Liver (tissue), 9 donors: Measurements from ENCODE around the gene DMD. TPM values are rescaled to one million over a fixed set of nuclear protein-coding genes. Genes with fewer than 3 reads are reported as not detected.

ENCODE experiments used
- DNase-seq: peaks from one replicate; pipeline ENCODE4 v3.0.0-alpha.2; 2017; ENCODE audit warnings: low spot score
- H3K27ac ChIP-seq, 2 donors: one replicate each; pipeline ENCODE4 v1.7.0; 2013; ENCODE audit warnings: inconsistent platforms in 2 of 2, low read length in 2 of 2, control low read depth in 1 of 2, low read depth in 1 of 2, mild to moderate bottlenecking in 1 of 2
- H3K27me3 ChIP-seq, 4 donors: one replicate each; pipeline versions ENCODE4 v1.6.1 to v1.7.0; 2013; ENCODE audit warnings: low read length in 3 of 4, inconsistent platforms in 1 of 4, mild to moderate bottlenecking in 1 of 4, moderate library complexity in 1 of 4; ENCODE audit not compliant: control insufficient read depth in 4 of 4, insufficient read depth in 4 of 4
- H3K36me3 ChIP-seq, 4 donors: one replicate each; pipeline versions ENCODE4 v1.6.1 to v1.7.0; 2013; ENCODE audit warnings: low read length in 3 of 4, mild to moderate bottlenecking in 3 of 4, low read depth in 1 of 4, moderate library complexity in 1 of 4; ENCODE audit not compliant: control insufficient read depth in 4 of 4, insufficient read depth in 3 of 4
- H3K4me1 ChIP-seq, 4 donors: one replicate each; pipeline versions ENCODE4 v1.6.1 to v1.7.0; 2013; ENCODE audit warnings: low read length in 3 of 4, mild to moderate bottlenecking in 3 of 4, moderate library complexity in 1 of 4; ENCODE audit not compliant: control insufficient read depth in 4 of 4, insufficient read depth in 4 of 4
- H3K4me3 ChIP-seq, 3 donors: one replicate each; pipeline versions ENCODE4 v1.6.1 to v1.7.0; 2013; ENCODE audit warnings: low read length in 3 of 3, control low read depth in 1 of 3, low read depth in 1 of 3, mild to moderate bottlenecking in 1 of 3
- H3K9ac ChIP-seq, 2 donors: one replicate each; pipeline ENCODE4 v1.7.0; 2013; ENCODE audit warnings: low read length in 2 of 2, mild to moderate bottlenecking in 2 of 2, moderate library complexity in 2 of 2, control low read depth in 1 of 2, low read depth in 1 of 2
- H3K9me3 ChIP-seq, 4 donors: one replicate each; pipeline versions ENCODE4 v1.6.1 to v1.7.0; 2013; ENCODE audit warnings: low read length in 3 of 4; ENCODE audit not compliant: control insufficient read depth in 4 of 4
- ATF3 ChIP-seq: IDR thresholded peaks from 2 replicates; pipeline ENCODE4 v1.6.1; 2016; ENCODE audit warnings: antibody characterized with exemption
- EGR1 ChIP-seq, 2 donors: IDR thresholded peaks; 2 replicates each; pipeline ENCODE4 v1.6.1; 2016 to 2018; ENCODE audit warnings: antibody characterized with exemption in 2 of 2, low read depth in 2 of 2
- GABPA ChIP-seq, 2 donors: IDR thresholded peaks in 1 of 2; conservative IDR thresholded peaks in 1 of 2; 2 replicates each; pipeline ENCODE4 v1.6.1; 2016; ENCODE audit warnings: antibody characterized with exemption in 2 of 2, mild to moderate bottlenecking in 1 of 2, moderate library complexity in 1 of 2
- HNF4A ChIP-seq, 2 donors: conservative IDR thresholded peaks; 2 replicates each; pipeline ENCODE4 v1.6.1; 2016; ENCODE audit warnings: antibody characterized with exemption in 2 of 2, mild to moderate bottlenecking in 2 of 2
- HNF4G ChIP-seq: IDR thresholded peaks from 2 replicates; pipeline ENCODE4 v1.6.1; 2016; ENCODE audit warnings: antibody characterized with exemption
- JUND ChIP-seq, 2 donors: IDR thresholded peaks; 2 replicates each; pipeline ENCODE4 v1.6.1; 2016; ENCODE audit warnings: antibody characterized with exemption in 2 of 2
- MAX ChIP-seq: IDR thresholded peaks from 2 replicates; pipeline ENCODE4 v1.6.1; 2016; ENCODE audit warnings: antibody characterized with exemption
- NR2F2 ChIP-seq: IDR thresholded peaks from 2 replicates; pipeline ENCODE4 v1.6.1; 2016; ENCODE audit warnings: antibody characterized with exemption
- RAD21 ChIP-seq, 2 donors: IDR thresholded peaks; 2 replicates each; pipeline ENCODE4 v1.6.1; 2016; ENCODE audit warnings: antibody characterized with exemption in 2 of 2, mild to moderate bottlenecking in 2 of 2
- REST ChIP-seq: IDR thresholded peaks from 2 replicates; pipeline ENCODE4 v1.6.1; 2016; ENCODE audit warnings: antibody characterized with exemption, mild to moderate bottlenecking
- RXRA ChIP-seq, 2 donors: IDR thresholded peaks; 2 replicates each; pipeline ENCODE4 v1.6.1; 2017 to 2018; ENCODE audit warnings: antibody characterized with exemption in 2 of 2, mild to moderate bottlenecking in 1 of 2
- TAF1 ChIP-seq: conservative IDR thresholded peaks from 2 replicates; pipeline ENCODE4 v1.6.1; 2016; ENCODE audit warnings: antibody characterized with exemption, mild to moderate bottlenecking
- YY1 ChIP-seq: IDR thresholded peaks from 2 replicates; pipeline ENCODE4 v1.6.1; 2016; ENCODE audit warnings: antibody characterized with exemption, mild to moderate bottlenecking
- ZBTB33 ChIP-seq: IDR thresholded peaks from 2 replicates; pipeline ENCODE4 v1.6.1; 2016; ENCODE audit warnings: antibody characterized with exemption
- WGBS: extraction: QIAGEN DNeasy Blood & Tissue Kit; methylation state at CpG from one replicate; pipeline ENCODE4 v1.1.7; 2013; 5-methylcytosine and 5-hydroxymethylcytosine counted together
- polyA plus RNA-seq, 2 donors: library from polyadenylated mRNA; stranded (reverse) in 1 of 2; unstranded in 1 of 2; fragments of 200-250 nt in 1 of 2; fragments of >200 nt in 1 of 2; fragmentation: Nextera tagmentation in 1 of 2; extraction: Ambion mirVana in 1 of 2; gene quantifications; one replicate each; pipeline versions ENCODE4 v1.2.1 to v1.2.3, GENCODE V29; 2013 to 2015
- total RNA-seq, 2 donors: library from RNA; depleted of rRNA; stranded (reverse); fragments of >200 nt; gene quantifications; one replicate each; pipeline ENCODE4 v1.2.3, GENCODE V29; 2014
- donor health status: healthy.
- donor health status: healthy.
- donor health status: healthy.
- donor health status: healthy.
- donor health status: healthy.

DMD gene
- total and polyA plus RNA-seq, 4 donors = 14.6 to 61.9 (median 23.9) TPM

GRCh38 chrX:32591589-32591988 lies 619.8 kb downstream of the DMD start:
- Histone ChIP-seq H3K9me3 (peaks cover 0 to 13% (median 8%) of the 10 kb centered on the region in 4 donors), H3K27ac (no peak overlapping the region), H3K27me3 (no peaks in the 10 kb centered on the region), H3K36me3 (no peaks in the 10 kb centered on the region), H3K4me3 (no peak overlapping the region), H3K4me1 (no peaks in the 10 kb centered on the region), H3K9ac (no peak overlapping the region)
- no peak for DNase-seq
- 87% methylated on average over 10 of the region's 10 CpGs for WGBS
- no peak for TF ChIP-seq RXRA (IDR thresholded peaks at IDR 0.05)

GRCh38 chrX:32582729-32583128 lies 628.6 kb downstream of the DMD start:
- no peak for TF ChIP-seq HNF4G
- TF ChIP-seq ZBTB33 = no peak
- TF ChIP-seq REST = no peak
- TF ChIP-seq GABPA (IDR thresholded peaks at IDR 0.05 in 1 of 2, conservative IDR thresholded peaks at IDR 0.05 in 1 of 2) = no peak
- TF ChIP-seq NR2F2 = no peak
- H3K9me3 ChIP-seq = no peaks in the 10 kb centered on the region
- no peaks in the 10 kb centered on the region for H3K4me1 ChIP-seq
- H3K36me3 ChIP-seq = no peaks in the 10 kb centered on the region
- 42% methylated on average over 3 of the region's 3 CpGs for WGBS
- no peak overlapping the region for H3K27ac ChIP-seq
- no peaks in the 10 kb centered on the region for H3K27me3 ChIP-seq
- DNase-seq = no peak
- H3K4me3 ChIP-seq = no peak overlapping the region
- no peak overlapping the region for H3K9ac ChIP-seq

GRCh38 chrX:32576885-32577284 lies 634.5 kb downstream of the DMD start:
- WGBS = 71% methylated on average over 2 of the region's 2 CpGs
- Histone ChIP-seq H3K4me1 (no peaks in the 10 kb centered on the region), H3K27me3 (no peaks in the 10 kb centered on the region), H3K9me3 (no peaks in the 10 kb centered on the region), H3K36me3 (no peaks in the 10 kb centered on the region), H3K27ac (no peak overlapping the region), H3K9ac (no peak overlapping the region), H3K4me3 (no peak overlapping the region)
- DNase-seq = no peak
- TF ChIP-seq RAD21 (IDR thresholded peaks at IDR 0.05) (no peak), HNF4G (no peak), JUND (IDR thresholded peaks at IDR 0.05) (no peak), RXRA (IDR thresholded peaks at IDR 0.05) (no peak), MAX (no peak), EGR1 (IDR thresholded peaks at IDR 0.05; ENCODE audit: low read depth in 2 of 2) (no peak), TAF1 (no peak), ATF3 (no peak), HNF4A (conservative IDR thresholded peaks at IDR 0.05) (no peak), REST (no peak), YY1 (no peak), ZBTB33 (no peak)
